ENCODE data around the gene IGF1.

DNA sequence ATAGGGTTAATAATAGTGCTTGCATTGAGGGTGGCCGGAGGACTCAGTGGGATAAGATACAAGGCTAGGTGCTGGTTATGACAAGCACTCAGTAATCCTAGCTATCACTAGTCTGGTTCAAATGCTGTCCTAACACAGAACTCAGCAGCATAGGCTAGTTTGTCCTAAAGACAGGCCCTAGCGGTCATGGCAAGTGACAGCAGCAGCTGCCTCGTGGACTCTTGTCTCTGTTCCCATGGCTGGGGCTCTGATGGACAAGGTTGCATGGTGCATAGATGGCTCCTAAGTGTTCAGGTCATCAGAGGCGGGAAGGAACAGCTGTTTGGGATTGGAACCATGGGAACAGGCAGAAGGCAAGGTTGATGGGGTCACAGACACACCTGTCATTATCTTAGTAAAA is 42.4 kb upstream of the IGF1 start:
- TF ChIP-seq TAF1 (IDR thresholded peaks at IDR 0.05; ENCODE audit: borderline replicate concordance, insufficient read depth, low read length) (no peak), POLR2AphosphoS5 (IDR thresholded peaks at IDR 0.05; ENCODE audit: low read depth, low read length) (no peak), SIN3A (IDR thresholded peaks at IDR 0.05; ENCODE audit: borderline replicate concordance, insufficient read depth, low read length) (no peak)

Data from PFSK-1 (cell line).